ENCODE measurements around the gene ATF3.

GRCh38 chr1:212651977-212652376 lies 43.4 kb downstream of the ATF3 start:
- TF ChIP-seq EZH2 (IDR thresholded peaks at IDR 0.05; ENCODE audit: borderline replicate concordance, low read length): no peak
- no peak for TF ChIP-seq CTCF (conservative IDR thresholded peaks at IDR 0.05 in 1 of 2, IDR thresholded peaks at IDR 0.05 in 1 of 2; ENCODE audit: extremely low read depth in 1 of 2, insufficient read depth in 1 of 2, low read depth in 1 of 2, low read length in 2 of 2)
